Panc1 (cell line): ENCODE measurements around the gene SMYD4. TPM values are rescaled to one million over a fixed set of nuclear protein-coding genes. Genes with fewer than 3 reads are reported as not detected.
"Not testable (repeated sequence)": the region's sequence is repeated elsewhere in the genome, so short reads cannot be mapped to it uniquely, and the experiment has no call there.

ENCODE experiments used
- ATAC-seq: fragments of 200-7000 bp; cut with Tn5 transposase; 2 replicates; pipeline ENCODE4 v1.9.1; 2020; ENCODE audit warnings: mild to moderate bottlenecking, moderate library complexity
- BruUV-seq: library from RNA; stranded (reverse); fragments of 400-500 nt; replicated peaks from 2 replicates; lab custom pipeline; 2021; lab: Mats Ljungman, UMichigan
- CTCF ChIA-PET: fragments of 300-600 bp; sonication (Branson Sonifier 250); formaldehyde crosslinking; loops from one replicate; lab custom pipeline; 2022; ENCODE audit warnings: antibody characterized with exemption; lab: Charles Lee
- POLR2A ChIA-PET: fragments of 300-600 bp; sonication (Branson Sonifier 250); formaldehyde crosslinking; loops from one replicate; lab custom pipeline; 2022; ENCODE audit warnings: antibody characterized with exemption; lab: Charles Lee
- DNase-seq: peaks from one replicate; pipeline ENCODE4 v3.0.0-alpha.2; 2010; ENCODE audit warnings: low read depth, low spot score
- H3K27ac ChIP-seq: 2 replicates; pipeline ENCODE4 v1.5.1; 2011; ENCODE audit warnings: mild to moderate bottlenecking, low read length, inconsistent platforms
- H3K27me3 ChIP-seq: fragments of 200-500 bp; sonication (Bioruptor generic); 2 replicates; pipeline ENCODE4 v1.6.0; 2014; ENCODE audit warnings: low read length, inconsistent platforms; ENCODE audit not compliant: control insufficient read depth, insufficient read depth
- H3K36me3 ChIP-seq: fragments of 200-500 bp; sonication (Bioruptor generic); 2 replicates; pipeline ENCODE4 v1.5.1; 2014; ENCODE audit warnings: inconsistent platforms, mild to moderate bottlenecking, low read length, moderate library complexity; ENCODE audit not compliant: control insufficient read depth, insufficient read depth
- H3K4me1 ChIP-seq: 2 replicates; pipeline ENCODE4 v1.5.1; 2011; ENCODE audit warnings: inconsistent platforms, mild to moderate bottlenecking, low read length, moderate library complexity; ENCODE audit not compliant: control insufficient read depth, insufficient read depth
- H3K4me3 ChIP-seq, 2 experiments: 2 replicates each; pipeline ENCODE4 v1.5.1; 2011 to 2012; ENCODE audit warnings: low read depth in 2 of 2, low read length in 2 of 2, mild to moderate bottlenecking in 2 of 2, inconsistent platforms in 1 of 2, moderate library complexity in 1 of 2
- H3K9me3 ChIP-seq: fragments of 200-500 bp; sonication (Bioruptor generic); 2 replicates; pipeline ENCODE4 v1.5.1; 2014; ENCODE audit warnings: low read depth, mild to moderate bottlenecking, inconsistent platforms, low read length, moderate library complexity; ENCODE audit not compliant: control insufficient read depth, insufficient read depth
- CTCF ChIP-seq: fragments of 450-650 bp; IDR thresholded peaks from 2 replicates; pipeline ENCODE4 v1.5.1; 2017; ENCODE audit warnings: mild to moderate bottlenecking
- POLR2AphosphoS5 ChIP-seq: IDR thresholded peaks from 2 replicates; pipeline ENCODE4 v1.6.1; 2012; ENCODE audit warnings: mild to moderate bottlenecking, low read depth, low read length, moderate library complexity
- REST ChIP-seq, 2 experiments: IDR thresholded peaks; 2 replicates each; pipeline ENCODE4 v1.6.1; 2011 to 2012; ENCODE audit warnings: low read depth in 2 of 2, control low read depth in 1 of 2, low read length in 1 of 2, mild to moderate bottlenecking in 1 of 2, moderate library complexity in 1 of 2; ENCODE audit not compliant: insufficient read depth in 1 of 2
- SIN3A ChIP-seq: IDR thresholded peaks from 2 replicates; pipeline ENCODE4 v1.6.1; 2012; ENCODE audit warnings: low read depth, mild to moderate bottlenecking, low read length, moderate library complexity, borderline replicate concordance; ENCODE audit not compliant: insufficient read depth
- TCF7L2 ChIP-seq: IDR thresholded peaks from 2 replicates; pipeline ENCODE4 v1.6.1; 2011; ENCODE audit warnings: mild to moderate bottlenecking, low read depth, low read length, inconsistent platforms
- in situ Hi-C: cut with HindIII; loops from 2 replicates; pipeline ENCODE4 v1.10.0; 2016; ENCODE audit warnings: low sequenced_read_pairs, low pct_unique_long_range_greater_than_20kb
- intact Hi-C: fragments of 100-400 bp; cut with micrococcal nuclease; formaldehyde crosslinking; loops from one replicate; pipeline ENCODE4 v1.10.0; 2022; ENCODE audit not compliant: unreplicated experiment
- total RNA-seq: library from RNA; stranded (reverse); gene quantifications from one replicate; pipeline ENCODE4 v1.2.1, GENCODE V29; 2021; ENCODE audit not compliant: unreplicated experiment

Gene SMYD4
- total RNA-seq, 1 experiment from 2014 or later: 17.1 TPM

- ATAC-seq (no peak), DNase-seq (no peak)
- H3K27ac ChIP-seq: no peak overlapping the region
- TF ChIP-seq TCF7L2 (no peak), REST (IDR thresholded peaks at IDR 0.05; ENCODE audit: insufficient read depth in 1 of 2, low read depth in 2 of 2, low read length in 1 of 2) (no peak), POLR2AphosphoS5 (no peak), CTCF (no peak), SIN3A (no peak)
- no peaks in the 10 kb centered on the region for H3K27me3 ChIP-seq
- in situ Hi-C loops: no loop called here
- CTCF ChIA-PET: interaction anchor here (0.6 kb wide), 1 partner anchor 33 kb away, joined by 7 read pairs; no protein-coding TSS in a partner anchor
- intact Hi-C loops: no loop called here
- no TSS peak for BruUV-seq
- POLR2A ChIA-PET: no interaction called here
- no peaks in the 10 kb centered on the region for H3K9me3 ChIP-seq
- H3K4me3 ChIP-seq: no peak overlapping the region
- no peaks in the 10 kb centered on the region for H3K36me3 ChIP-seq
- peaks cover 20% of the 10 kb centered on the region for H3K4me1 ChIP-seq
These were observed 63.1 kb downstream of the SMYD4 start for GRCh38 chr17:1766382-1767135.

- Histone ChIP-seq H3K27me3 (no peaks in the 10 kb centered on the region), H3K4me3 (no peak overlapping the region), H3K36me3 (no peaks in the 10 kb centered on the region), H3K27ac (no peak overlapping the region), H3K4me1 (peaks cover 20% of the 10 kb centered on the region), H3K9me3 (no peaks in the 10 kb centered on the region)
- in situ Hi-C loops (no loop called here), intact Hi-C loops (no loop called here)
- DNase-seq: no peak
- no peak for ATAC-seq
- TF ChIP-seq TCF7L2 (no peak), REST (IDR thresholded peaks at IDR 0.05; ENCODE audit: insufficient read depth in 1 of 2, low read depth in 2 of 2, low read length in 1 of 2) (no peak), POLR2AphosphoS5 (no peak), SIN3A (no peak), CTCF (no peak)
- BruUV-seq: no TSS peak
- CTCF ChIA-PET: no interaction called here
- POLR2A ChIA-PET: interaction anchor here (0.6 kb wide), 1 partner anchor 29 kb away, joined by 16 read pairs; no protein-coding TSS in a partner anchor
These were observed 64.1 kb downstream of the SMYD4 start for GRCh38 chr17:1765576-1765975.

GRCh38 chr17:1764705-1765104 lies 65.0 kb downstream of the SMYD4 start:
- in situ Hi-C loops, POLR2A ChIA-PET, DNase-seq, H3K36me3 ChIP-seq, H3K4me3 ChIP-seq, H3K9me3 ChIP-seq, CTCF ChIA-PET, H3K27me3 ChIP-seq, H3K27ac ChIP-seq, intact Hi-C loops, ATAC-seq, BruUV-seq: not testable (repeated sequence)
- peaks cover 14% of the 10 kb centered on the region for H3K4me1 ChIP-seq
